ENCODE results near the gene LCN10. TPM values are rescaled to one million over a fixed set of nuclear protein-coding genes. Genes with fewer than 3 reads are reported as not detected.

LCN10 gene
- total and polyA plus RNA-seq, 2 of the 13 experiments (the other 11 are each of a cell fraction or from before 2014, with no cell fraction given) = 0.53 to 0.61 TPM

DNA sequence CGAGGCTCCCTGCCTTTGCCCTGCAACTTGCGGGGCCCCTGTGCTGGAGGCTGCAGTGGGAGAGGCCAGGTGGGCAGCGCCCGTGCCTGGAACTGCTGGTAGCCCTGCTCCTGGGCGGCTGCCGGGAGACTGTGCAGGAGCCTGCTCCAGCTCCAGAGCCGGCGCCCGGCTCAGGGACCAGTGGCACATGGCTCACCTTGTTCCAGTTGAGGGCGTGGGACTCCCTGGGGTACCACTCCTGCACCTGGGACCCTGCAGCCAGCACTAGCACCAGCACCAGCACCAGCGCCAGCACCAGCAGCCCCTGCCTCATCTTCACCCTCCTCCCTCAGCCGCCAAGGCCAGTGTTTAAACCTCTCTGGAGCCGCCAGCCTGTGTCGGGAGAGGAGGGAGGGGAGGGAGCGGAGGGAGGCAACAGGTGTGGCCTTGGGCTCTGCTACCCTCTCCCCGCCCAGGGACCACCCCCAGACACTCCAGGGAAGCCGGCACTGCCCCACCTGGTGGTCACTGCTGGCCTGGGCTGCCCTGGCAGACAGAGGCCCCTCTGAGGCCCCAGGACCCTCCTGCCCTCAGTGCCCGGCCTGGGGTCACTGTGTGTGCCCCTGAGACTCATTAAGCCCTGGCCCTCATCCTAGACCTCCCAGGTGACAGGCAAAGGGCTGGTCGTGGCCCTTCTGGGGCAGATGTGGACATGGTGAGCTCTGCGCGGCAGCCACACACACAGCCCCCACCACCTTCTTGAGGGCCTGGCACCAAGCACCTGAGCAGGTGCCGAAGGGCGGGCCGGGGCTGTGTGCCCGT lies at the start of gene LCN10 (continued):
- TF ChIP-seq ZBTB1 (CRISPR knock-in tag; IDR thresholded peaks at IDR 0.05; ENCODE audit: borderline replicate concordance) (no peak), BHLHE40 (IDR thresholded peaks at IDR 0.05; ENCODE audit: low read length) (no peak), HNRNPL (IDR thresholded peaks at IDR 0.05; ENCODE audit: low read depth, low read length) (peak; percentile 72; the same call in 1 of the 2 replicates), STAT5B (CRISPR knock-in tag; IDR thresholded peaks at IDR 0.05) (no peak), MATR3 (CRISPR knock-in tag; IDR thresholded peaks at IDR 0.05) (no peak), HIVEP1 (CRISPR knock-in tag; IDR thresholded peaks at IDR 0.05) (no peak), FOXA1 (IDR thresholded peaks at IDR 0.05) (no peak), FOXA1 (CRISPR knock-in tag; IDR thresholded peaks at IDR 0.05) (no peak), ZNF251 (CRISPR knock-in tag; IDR thresholded peaks at IDR 0.05) (no peak), TCF7L2 (IDR thresholded peaks at IDR 0.05; ENCODE audit: low read depth, low read length) (no peak), ZNF557 (CRISPR knock-in tag; IDR thresholded peaks at IDR 0.05) (no peak), GTF3A (CRISPR knock-in tag; conservative IDR thresholded peaks at IDR 0.05) (no peak), ZNF670 (CRISPR knock-in tag; IDR thresholded peaks at IDR 0.05; ENCODE audit: borderline replicate concordance) (no peak), MEIS2 (CRISPR knock-in tag; IDR thresholded peaks at IDR 0.05) (no peak), ZNF263 (CRISPR knock-in tag; IDR thresholded peaks at IDR 0.05) (peak; percentile 89)
- TF ChIP-seq, protein P1, sequence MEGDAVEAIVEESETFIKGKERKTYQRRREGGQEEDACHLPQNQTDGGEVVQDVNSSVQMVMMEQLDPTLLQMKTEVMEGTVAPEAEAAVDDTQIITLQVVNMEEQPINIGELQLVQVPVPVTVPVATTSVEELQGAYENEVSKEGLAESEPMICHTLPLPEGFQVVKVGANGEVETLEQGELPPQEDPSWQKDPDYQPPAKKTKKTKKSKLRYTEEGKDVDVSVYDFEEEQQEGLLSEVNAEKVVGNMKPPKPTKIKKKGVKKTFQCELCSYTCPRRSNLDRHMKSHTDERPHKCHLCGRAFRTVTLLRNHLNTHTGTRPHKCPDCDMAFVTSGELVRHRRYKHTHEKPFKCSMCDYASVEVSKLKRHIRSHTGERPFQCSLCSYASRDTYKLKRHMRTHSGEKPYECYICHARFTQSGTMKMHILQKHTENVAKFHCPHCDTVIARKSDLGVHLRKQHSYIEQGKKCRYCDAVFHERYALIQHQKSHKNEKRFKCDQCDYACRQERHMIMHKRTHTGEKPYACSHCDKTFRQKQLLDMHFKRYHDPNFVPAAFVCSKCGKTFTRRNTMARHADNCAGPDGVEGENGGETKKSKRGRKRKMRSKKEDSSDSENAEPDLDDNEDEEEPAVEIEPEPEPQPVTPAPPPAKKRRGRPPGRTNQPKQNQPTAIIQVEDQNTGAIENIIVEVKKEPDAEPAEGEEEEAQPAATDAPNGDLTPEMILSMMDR (CRISPR knock-in tag; IDR thresholded peaks at IDR 0.05) = peak; percentile 78
- TF ChIP-seq, protein P2, sequence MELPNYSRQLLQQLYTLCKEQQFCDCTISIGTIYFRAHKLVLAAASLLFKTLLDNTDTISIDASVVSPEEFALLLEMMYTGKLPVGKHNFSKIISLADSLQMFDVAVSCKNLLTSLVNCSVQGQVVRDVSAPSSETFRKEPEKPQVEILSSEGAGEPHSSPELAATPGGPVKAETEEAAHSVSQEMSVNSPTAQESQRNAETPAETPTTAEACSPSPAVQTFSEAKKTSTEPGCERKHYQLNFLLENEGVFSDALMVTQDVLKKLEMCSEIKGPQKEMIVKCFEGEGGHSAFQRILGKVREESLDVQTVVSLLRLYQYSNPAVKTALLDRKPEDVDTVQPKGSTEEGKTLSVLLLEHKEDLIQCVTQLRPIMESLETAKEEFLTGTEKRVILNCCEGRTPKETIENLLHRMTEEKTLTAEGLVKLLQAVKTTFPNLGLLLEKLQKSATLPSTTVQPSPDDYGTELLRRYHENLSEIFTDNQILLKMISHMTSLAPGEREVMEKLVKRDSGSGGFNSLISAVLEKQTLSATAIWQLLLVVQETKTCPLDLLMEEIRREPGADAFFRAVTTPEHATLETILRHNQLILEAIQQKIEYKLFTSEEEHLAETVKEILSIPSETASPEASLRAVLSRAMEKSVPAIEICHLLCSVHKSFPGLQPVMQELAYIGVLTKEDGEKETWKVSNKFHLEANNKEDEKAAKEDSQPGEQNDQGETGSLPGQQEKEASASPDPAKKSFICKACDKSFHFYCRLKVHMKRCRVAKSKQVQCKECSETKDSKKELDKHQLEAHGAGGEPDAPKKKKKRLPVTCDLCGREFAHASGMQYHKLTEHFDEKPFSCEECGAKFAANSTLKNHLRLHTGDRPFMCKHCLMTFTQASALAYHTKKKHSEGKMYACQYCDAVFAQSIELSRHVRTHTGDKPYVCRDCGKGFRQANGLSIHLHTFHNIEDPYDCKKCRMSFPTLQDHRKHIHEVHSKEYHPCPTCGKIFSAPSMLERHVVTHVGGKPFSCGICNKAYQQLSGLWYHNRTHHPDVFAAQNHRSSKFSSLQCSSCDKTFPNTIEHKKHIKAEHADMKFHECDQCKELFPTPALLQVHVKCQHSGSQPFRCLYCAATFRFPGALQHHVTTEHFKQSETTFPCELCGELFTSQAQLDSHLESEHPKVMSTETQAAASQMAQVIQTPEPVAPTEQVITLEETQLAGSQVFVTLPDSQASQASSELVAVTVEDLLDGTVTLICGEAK (IDR thresholded peaks at IDR 0.05) = no peak
- TF ChIP-seq, protein P2 (CRISPR knock-in tag; IDR thresholded peaks at IDR 0.05) = no peak
- TF ChIP-seq, protein P3, sequence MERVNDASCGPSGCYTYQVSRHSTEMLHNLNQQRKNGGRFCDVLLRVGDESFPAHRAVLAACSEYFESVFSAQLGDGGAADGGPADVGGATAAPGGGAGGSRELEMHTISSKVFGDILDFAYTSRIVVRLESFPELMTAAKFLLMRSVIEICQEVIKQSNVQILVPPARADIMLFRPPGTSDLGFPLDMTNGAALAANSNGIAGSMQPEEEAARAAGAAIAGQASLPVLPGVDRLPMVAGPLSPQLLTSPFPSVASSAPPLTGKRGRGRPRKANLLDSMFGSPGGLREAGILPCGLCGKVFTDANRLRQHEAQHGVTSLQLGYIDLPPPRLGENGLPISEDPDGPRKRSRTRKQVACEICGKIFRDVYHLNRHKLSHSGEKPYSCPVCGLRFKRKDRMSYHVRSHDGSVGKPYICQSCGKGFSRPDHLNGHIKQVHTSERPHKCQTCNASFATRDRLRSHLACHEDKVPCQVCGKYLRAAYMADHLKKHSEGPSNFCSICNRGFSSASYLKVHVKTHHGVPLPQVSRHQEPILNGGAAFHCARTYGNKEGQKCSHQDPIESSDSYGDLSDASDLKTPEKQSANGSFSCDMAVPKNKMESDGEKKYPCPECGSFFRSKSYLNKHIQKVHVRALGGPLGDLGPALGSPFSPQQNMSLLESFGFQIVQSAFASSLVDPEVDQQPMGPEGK (CRISPR knock-in tag; IDR thresholded peaks at IDR 0.05) = peak; percentile 61
